CMK (cell line): ENCODE data around the gene AKAP7.

Experiments
- DNase-seq: peaks from one replicate; pipeline ENCODE4 v3.0.0-alpha.2; 2010; ENCODE audit warnings: low read depth

AKAP7 gene

DNA sequence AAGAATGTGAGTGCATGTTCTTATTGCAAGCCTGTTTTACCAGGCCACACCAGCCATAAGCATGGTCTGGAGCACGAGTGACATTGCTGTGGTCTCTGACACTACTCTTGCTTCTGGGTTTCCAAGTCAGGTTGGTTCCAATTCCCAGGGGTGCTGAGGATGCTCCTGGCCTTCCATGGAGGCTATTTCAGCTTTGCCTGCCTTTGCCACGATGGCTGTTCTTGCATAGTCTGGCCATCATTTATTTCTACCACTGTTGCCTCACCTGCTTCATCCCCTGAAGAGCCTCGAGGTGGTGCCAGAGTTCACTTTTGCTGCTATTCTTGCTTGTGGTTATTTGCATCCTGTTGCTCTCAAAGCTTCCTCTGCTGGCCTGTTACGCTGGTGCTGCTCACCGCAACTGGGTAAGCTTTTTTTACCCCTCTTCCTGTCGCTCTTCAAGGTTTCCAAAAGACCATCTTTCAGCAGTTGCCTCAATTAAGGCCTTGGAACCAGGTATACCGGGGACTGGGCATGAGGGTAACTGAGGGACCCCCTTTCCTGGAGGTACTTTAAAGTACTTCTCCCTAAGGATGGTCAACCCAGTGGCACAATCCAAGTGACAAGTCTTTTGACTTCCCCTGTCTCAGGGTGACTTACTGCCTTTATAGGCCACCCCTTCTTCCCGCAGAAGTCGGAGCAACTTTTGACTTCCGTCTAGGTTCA lies 64.5 kb downstream of the AKAP7 start:
- DNase-seq: peak; percentile 30

DNA sequence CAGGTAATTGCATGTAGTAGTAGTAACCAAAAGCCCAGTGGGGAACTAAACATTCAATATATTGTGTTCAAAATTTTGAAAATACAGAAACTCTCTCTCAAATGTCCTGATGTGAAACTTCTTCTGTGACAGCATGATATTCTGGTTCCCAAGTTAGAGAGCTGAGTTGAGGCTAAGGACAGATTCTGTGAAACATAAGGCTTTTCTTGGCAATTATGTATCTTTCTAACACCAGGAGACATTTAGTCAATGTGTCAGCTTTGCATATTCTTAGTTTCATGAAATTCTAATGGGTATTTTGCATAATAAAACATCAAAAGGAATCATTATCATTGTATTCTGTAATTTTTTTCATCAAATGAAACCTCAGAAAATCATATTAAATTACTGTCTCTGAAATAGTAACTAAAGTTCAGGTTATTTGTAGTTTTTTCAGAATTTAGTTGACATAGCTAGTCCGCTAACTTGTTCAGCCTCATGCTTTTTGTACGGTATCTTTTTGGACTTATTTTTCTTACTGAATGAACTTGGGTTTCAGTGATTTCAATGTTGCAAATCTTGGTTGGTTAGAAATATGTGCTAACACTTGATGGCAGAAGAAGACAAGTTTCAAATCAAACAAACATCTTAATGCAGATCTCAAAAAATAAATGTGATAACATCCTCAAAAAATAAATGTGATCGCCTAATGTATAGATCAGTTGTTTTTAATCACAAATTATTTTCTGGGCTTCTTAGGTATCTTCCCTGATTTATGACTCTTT lies 70.4 kb downstream of the AKAP7 start:
- DNase-seq: no peak

DNA sequence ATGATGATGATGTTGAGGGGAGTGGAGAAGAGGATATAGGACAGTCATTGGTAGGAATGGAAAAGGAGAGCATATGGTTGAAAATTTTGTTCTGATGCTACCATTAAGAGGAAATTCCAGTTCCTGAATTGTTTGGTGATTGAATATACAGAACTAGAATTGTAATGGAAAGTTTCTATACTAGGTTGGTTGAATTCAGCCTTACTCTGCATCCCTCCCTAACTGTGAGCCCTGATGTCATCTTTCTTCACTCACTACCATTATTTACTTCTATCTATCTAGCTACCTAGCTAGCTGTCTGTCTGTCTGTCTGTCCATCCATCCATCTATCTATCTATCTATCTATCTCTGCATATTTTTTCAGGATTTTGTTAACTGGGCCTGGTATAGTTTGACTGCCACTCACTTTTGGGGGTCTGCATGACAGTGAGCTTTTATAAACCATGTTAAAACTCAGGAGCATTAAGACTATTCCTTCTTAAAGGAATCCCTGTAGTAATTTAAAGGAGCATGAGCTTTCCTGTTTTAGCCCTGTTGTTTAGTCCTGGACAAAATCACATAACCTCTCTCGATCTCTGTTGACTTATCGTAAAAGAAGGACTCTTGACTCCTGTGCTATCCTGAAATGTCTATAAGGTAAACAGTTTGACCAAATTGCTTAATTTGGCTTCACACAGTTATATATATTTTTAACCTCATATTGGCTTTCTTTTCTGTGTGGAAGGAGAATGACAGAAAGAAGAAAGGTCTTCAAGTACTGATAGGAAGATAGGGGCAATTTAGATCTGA lies 71.4 kb downstream of the AKAP7 start:
- DNase-seq: no peak

DNA sequence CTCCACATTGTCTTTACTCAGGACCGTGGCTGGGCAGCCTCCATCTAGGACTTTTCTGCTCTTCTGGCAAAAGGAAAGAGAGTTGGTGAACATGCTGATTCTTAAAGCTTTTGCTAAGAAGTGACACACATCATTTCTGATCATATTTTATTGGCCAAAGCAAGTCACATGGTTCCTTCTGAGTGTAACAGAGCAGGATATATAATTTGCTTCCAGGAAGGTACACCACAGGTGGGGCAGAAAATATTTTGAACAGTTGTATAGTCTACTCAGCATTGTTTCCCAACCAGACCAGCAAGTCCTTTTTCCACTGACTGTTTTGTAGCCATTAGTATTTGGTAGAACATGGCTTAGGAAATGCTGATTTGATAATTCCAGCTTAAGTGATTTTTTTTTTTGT lies 73.5 kb downstream of the AKAP7 start:
- DNase-seq: no peak

DNA sequence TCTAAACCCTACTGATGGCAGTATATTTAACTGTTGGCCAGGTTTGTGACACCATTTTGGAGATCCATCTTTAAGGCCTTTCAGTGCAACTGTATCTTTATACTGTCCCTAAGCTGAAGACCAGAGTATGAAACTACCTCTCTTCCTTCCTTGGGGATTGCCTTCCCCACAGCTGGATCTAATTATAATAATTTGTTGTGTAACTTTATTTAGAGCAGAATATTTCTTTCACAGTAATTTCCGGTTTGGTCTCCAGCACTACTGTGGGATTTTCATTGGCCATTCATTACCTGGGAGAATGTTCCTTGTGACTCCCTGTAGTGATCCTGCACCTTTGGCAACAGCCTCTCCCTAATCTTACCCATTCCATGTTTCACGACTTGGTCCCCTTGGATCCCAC lies 75.2 kb downstream of the AKAP7 start:
- DNase-seq: no peak

DNA sequence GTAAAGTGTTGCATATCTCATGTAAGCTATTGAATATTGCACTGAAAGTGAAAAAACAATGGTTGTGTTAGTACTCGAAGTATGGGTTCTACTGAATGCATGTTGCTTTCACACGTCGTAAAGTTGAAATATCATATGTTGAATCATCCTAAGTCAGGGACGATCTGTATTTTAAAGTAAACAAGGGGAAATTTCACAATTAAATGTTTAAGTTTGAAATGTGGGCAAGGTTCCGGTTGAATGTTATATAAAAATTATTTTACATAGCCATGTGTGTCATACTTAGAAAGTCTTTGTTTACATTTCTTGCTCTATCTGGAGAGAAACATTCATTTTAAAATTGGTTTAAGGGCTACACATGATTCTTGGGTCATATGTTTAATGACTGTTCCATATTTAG lies 76.8 kb downstream of the AKAP7 start:
- DNase-seq: no peak

DNA sequence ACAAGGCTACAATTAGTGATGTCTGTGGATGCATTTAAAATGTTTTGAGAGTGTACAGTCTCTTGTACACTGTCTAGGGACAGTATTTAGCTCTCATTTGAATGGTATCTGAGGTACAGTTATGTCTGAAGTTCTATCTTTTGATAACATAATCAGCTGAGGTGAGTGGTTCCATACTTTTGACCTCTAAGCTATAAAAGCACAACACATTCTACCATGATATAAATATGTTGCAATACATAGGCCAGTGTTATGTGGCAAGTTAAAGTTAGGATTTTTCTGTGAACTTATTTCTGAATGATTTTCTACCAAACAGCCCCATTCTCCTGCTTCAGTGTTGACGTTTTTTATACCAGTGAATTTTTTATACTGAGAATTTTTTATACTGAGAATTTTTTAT lies 77.6 kb downstream of the AKAP7 start:
- no peak for DNase-seq

DNA sequence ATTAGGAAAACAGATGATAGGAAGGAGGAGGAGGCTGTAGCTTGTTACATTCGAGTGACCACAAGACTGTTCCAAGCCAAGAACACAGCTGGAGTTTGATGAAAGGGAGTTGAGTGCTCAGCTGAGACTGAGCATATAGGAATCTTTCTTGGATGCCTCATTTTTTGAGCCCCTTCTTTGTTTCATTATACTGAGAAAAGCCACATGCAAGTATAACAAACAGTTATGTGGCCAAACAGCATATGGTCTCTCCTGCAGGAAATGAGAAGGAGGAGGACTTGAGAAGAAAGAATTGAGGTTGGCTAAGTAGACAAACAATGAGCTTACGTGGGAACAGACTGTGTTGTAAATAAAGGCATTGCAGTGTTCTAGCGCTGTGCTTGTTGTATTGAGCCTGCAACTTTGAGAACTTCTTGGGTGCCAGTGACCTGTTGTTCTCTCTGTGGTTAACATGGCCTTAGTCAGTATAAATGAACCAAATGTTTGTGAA lies 78.3 kb downstream of the AKAP7 start:
- no peak for DNase-seq

DNA sequence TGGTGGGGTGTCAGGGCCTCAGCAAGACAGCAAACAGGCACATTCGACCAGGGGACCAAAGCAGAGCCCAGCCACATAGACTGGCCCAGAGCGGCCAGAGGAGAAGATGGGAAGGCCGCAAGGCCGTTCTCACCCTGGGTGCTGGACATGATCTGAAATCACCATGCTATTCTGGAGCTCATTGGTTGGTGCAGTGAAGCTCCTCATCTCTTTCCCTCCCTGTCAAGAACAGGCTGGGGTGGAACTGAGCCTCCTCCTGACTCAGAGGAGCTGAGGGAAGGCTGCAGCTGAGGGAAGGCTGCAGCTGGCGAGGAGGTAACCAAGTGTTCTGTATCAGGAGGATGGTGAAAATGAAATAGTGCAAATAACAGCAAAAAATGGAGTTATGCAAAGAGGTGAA lies 80.0 kb downstream of the AKAP7 start:
- DNase-seq: no peak

DNA sequence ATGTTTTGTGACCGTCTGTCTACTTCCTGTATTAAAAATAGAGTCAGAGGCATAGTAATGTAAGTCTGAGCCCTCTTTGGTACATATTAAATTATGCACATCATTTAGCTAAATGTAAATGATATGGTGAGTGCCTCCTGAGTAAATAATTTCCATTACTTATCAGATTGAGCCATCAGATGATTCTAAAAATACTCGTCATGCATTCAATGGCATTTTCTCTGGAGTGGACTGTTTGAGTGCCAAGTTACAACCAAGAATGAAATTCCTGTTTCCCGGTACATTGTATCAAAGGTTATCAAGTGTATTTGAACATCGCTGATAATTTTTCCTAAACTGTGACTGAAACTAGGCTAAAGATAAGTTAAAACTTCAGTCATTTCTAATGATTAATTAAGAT lies 81.0 kb downstream of the AKAP7 start:
- DNase-seq: no peak

DNA sequence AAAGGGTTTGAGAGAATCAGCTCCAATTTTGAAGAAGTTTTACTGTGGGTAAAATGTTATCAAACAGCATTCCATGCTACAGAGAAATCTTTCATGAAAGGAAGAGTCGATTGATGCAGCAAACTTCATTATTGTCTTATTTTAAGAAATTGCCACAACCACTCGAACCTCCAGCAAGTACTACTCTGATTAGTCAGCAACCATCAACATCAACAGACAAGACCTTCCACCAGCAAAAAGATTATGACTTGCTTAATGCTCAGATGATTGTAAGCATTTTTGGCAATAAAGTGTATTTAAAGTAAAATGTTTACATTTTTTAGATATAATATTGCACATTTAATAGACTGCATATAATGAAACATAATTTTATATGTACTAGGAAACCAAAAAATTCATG lies 87.5 kb downstream of the AKAP7 start:
- no peak for DNase-seq

DNA sequence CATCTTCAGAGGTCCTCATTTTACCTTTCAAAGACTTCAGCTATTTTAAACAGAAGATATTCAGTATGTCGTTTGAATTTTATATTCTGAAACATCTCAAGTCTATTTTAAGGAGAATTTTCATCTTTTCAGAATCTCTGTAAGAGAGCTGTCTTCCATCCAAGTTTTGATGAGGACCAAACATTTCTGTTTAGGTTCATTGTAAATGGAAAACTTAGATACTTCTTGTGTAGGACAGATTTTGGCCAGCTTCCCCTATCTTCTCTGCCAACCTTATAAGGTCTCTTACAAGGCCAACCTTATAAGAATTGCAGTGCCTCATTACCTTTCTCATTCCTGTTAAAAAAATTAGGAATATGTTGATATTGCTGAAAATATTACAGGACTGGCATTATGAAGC lies 88.1 kb downstream of the AKAP7 start:
- DNase-seq: no peak

DNA sequence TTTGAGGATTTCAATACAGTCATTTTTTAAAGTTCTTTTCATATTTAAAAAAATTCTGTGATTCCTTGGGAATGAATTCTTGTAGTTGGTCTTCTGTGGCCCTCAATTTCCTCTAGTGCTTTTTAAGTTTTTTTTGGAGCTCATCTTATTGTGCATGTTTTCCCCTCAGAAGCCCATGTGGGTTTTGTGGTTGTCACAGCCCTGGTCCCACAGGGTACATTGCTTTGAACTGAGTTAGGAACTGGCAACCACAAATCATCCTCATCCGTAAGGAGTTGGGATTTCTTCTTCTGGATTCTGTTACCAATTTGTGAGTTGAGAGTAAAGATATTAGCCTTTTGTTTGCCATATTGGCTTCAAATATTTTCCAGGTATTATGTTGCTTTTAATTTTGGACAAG lies 89.9 kb downstream of the AKAP7 start:
- no peak for DNase-seq

DNA sequence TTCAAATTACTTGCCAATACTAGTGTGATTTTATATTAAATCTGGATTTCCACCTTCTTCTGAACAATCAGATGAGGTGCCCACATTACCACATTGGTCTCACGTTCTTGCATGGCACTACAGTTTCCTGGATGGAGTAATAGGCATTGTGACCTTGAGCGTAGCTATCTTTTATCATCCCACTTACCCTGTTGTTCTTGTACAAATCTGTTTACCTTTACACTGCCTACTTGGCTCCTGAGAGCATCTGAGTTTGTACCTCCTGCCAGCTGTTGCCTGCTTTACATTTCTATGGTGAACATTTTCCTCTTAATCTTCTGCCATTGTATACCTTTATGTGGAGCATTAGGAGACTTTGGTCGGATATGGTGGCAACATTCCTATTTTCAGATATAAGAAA lies 90.7 kb downstream of the AKAP7 start:
- DNase-seq: no peak

DNA sequence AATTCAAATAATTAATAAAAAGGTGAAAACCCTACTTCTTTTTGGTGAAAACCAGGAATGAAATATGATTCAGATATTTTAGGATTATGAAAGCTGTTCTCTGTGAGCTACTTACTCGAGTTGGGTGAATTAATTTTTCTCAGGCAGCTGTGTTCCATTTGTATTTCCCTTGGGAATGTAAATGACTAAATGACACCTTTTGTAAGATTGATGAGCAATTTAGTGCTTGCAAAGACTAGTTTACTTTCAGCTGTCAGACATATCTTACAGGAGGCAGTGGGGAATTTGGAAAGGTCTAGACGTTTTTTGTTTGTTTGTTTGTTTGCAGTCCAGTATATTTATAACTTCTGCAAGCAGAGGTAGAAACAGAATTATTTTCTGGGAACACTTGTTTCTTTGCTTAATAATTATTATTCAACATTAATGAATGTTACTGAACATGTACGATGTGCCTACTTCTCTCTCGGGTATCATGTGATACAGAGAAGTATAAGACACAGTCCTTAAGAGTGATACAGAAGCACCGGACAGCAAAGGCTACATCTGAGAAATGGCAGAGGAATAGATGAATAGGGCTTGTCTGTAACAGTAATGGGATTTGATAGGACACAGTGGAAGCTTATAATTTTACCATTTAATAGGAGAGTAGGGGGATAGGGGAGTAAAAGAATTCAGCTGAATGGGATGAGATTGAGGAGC lies 91.3 kb downstream of the AKAP7 start:
- DNase-seq: no peak

DNA sequence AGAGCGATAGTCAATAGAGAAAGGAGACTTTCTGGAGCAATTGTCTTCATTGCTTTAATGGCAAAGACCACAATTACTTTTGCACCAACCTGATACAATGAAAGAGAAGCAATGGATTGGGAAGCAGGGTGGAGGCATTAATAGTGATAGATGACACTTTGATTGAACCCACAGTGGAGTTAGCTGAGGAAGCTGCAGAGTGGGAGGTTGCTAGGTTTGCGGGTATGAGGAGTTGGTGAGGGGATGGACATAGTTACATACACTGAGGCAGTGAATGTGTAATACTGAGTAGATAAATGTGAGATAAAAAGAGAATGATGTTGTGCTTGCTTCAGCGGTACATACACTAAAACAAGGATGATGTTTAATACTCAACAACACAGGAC lies 91.9 kb downstream of the AKAP7 start:
- no peak for DNase-seq

DNA sequence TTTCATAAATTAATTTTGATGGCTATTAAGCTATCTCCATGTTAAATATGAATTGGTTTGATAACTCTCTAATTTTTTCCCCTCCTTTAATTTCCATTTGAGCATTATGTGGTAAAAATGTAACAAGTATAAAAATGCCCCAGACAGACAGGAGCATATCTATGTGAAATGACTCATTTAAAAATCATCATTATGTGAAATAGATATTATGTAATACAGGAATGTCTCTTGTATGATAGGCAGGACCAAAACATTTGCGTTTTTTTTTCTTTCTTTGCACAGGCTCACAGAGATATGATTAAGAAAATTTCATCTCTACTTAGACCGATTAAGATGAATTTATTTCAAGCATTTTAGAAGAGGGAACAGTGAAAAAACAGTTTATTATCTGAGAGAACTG lies 95.8 kb downstream of the AKAP7 start:
- DNase-seq: no peak

DNA sequence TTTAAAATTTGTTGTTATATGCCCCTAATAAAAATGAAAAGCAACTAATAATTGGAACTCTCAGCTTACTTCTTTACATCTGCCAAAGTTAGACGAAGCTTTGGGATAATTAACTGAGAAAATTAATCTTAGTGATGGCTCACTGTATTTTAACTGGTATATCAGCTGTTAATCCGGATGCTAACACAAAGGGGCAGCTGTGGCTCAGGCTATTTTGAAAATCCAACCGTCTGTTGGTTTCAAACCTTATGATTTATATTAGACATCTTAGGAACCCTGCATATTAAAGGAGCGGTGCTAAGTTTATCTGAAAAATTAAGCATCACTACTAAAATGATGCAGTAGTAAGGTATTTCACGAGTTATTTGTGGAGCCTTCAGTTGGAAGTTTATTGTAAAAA lies 96.6 kb downstream of the AKAP7 start:
- no peak for DNase-seq

DNA sequence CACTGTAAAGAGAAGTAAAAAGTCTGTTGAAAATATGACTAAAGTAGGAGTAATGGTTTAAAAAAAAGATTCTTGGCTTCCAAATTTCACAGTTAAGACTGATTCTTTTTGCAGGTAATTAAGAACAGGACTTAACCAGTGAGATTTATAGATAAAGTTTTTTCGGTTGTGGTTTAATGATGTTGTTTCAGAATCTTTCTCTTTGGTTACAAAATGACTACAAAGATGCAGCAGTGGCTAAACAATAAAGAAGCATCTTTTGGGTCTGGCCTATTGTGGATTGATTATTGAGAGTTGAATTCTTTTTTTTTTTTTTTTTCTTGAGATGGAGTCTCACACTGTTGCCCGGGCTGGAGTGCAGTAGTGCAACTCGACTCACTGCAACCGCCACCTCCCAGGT lies 109.7 kb downstream of the AKAP7 start:
- DNase-seq: no peak

DNA sequence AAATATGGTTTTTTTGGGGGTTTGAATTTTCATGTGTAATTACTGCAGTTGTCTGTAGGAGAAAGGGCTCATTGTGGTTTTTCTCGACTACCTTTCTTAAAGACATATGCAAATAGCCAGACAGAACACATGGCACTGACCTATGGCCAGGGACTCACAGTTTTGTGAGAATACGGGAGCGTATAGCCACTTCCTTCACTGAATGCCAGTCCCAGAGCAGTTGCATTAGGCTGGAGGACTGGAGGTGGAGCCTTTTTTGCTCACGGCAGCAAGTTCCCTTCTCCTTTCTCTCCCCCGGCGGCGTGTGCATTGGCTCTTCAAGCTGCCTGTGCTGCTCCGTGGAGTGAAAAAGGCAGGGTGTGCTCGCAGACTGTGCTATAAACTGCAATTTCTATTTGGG lies 114.9 kb downstream of the AKAP7 start:
- DNase-seq: no peak

DNA sequence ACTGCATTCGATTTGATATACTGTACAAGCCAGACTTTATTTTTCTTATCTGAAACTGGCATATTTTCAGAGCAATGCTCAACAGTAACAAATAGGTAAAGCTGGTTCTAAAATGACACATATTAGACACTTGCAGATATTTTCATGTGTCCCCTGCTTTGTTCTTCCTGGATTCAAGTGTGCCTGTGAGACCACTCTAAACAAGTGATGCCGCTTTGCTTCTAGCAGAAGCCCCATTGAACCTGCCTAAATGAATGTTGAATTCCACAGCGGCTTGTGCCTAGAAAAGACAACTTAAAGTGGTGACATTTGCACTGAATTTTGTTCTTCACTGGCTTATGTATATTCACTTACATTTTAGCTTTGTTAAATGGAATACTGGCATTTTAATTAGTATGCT lies 115.7 kb downstream of the AKAP7 start:
- DNase-seq: no peak

DNA sequence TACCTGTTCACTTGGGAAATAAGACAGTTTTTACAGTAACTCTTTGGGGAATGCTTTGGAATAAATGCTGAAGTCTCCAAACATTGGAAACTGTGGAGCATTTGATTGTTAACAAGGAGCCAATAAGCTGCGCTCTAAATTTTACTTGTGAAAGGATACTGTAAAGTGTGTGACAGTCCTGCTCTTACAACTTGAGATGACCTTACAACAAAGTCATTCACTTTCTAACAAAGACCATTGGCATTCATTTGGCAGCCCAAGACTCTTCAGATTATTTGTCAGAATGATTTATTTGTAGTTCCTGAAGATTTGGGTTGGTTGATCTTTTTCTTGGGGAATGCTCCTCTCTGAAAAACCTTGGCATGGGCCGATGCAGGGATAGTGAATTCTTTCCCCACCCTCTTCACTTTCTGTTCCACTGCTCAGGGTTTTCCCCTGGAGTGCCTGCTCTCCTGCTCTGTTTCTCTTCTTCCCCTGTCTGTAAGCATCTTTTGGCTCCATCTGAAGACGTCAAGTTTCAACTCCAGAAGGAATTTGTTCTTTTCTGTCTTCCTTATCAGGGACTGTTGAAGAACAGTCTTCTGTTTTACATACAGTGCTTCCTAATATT lies 116.4 kb downstream of the AKAP7 start:
- no peak for DNase-seq
